Measurements from ENCODE around the gene SYK. TPM values are rescaled to one million over a fixed set of nuclear protein-coding genes. Genes with fewer than 3 reads are reported as not detected.
"Not testable (repeated sequence)": the region's sequence is repeated elsewhere in the genome, so short reads cannot be mapped to it uniquely, and the experiment has no call there.

SYK gene
- total RNA-seq, 1 donor from 2014 or later, result 0.41 TPM

- not testable (repeated sequence) for H3K79me2 ChIP-seq (ENCODE audit: insufficient read depth, low read length); H3K4me3 Mint-ChIP-seq (ENCODE audit: unreplicated experiment); H3K9me3 ChIP-seq (ENCODE audit: insufficient read depth, low read depth, low read length); FAIRE-seq; H3K4me3 ChIP-seq (ENCODE audit: insufficient read depth, low read depth, low read length); H3K36me3 Mint-ChIP-seq (ENCODE audit: low read depth, unreplicated experiment); H3K27me3 Mint-ChIP-seq (ENCODE audit: low read depth, unreplicated experiment); H3K27ac ChIP-seq (ENCODE audit: low read depth, low read length); H3K9ac ChIP-seq (ENCODE audit: low read length); H3K9me3 Mint-ChIP-seq (ENCODE audit: unreplicated experiment); H3K36me3 ChIP-seq (ENCODE audit: insufficient read depth, low read length); H3K27me3 ChIP-seq (ENCODE audit: insufficient read depth, low read length); H3K4me1 Mint-ChIP-seq (ENCODE audit: low read depth, unreplicated experiment); H4K20me1 ChIP-seq (ENCODE audit: insufficient read depth, low read length); H3K4me1 ChIP-seq (ENCODE audit: insufficient read depth, low read length); H2AFZ ChIP-seq (ENCODE audit: low read depth, low read length); DNase-seq (ENCODE audit: low read depth); H3K27ac Mint-ChIP-seq (ENCODE audit: unreplicated experiment); H3K4me2 ChIP-seq (ENCODE audit: low read length)
Measured at GRCh38 chr9:90821236-90821635, 19.6 kb downstream of the SYK start.

DNA sequence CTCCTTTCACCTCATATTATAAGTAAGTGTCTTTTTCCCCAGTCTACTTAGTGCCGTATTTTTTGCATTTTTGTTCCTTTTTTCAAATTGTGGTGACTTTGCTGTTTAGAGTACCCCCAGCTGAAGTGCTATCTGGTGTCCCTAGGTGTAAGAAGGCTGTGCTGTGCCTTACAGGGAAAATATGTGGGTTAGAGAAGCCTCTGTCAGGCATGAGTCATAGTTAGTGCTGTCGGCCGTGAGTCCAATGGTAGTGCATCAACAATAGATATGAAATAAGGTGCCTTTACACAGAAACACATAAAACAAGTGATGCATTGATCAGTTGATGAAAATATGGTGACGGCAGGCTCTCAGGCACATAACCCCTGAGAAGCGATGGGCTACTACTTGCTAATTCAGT is 20.1 kb downstream of the SYK start:
- H3K4me3 Mint-ChIP-seq (ENCODE audit: unreplicated experiment), result no peak overlapping the region
- FAIRE-seq, result no peak

GRCh38 chr9:90822866-90823265 is 21.2 kb downstream of the SYK start:
- TF ChIP-seq CTCF (IDR thresholded peaks at IDR 0.05; ENCODE audit: insufficient read depth, low read depth, low read length), result no peak
- no peak for TF ChIP-seq EZH2 (IDR thresholded peaks at IDR 0.05; ENCODE audit: insufficient read depth, low read length)
- H3K4me3 Mint-ChIP-seq (ENCODE audit: unreplicated experiment), result no peak overlapping the region
- no peaks in the 10 kb centered on the region for H3K4me1 ChIP-seq (ENCODE audit: insufficient read depth, low read length)

More for the DNA sequence above, 20.1 kb downstream of the SYK start:
- Histone ChIP-seq H3K9me3 (ENCODE audit: insufficient read depth, low read depth, low read length) (no peaks in the 10 kb centered on the region), H3K27ac (ENCODE audit: low read depth, low read length) (no peak overlapping the region), H3K4me2 (ENCODE audit: low read length) (no peak overlapping the region), H3K4me3 (ENCODE audit: insufficient read depth, low read depth, low read length) (no peak overlapping the region), H3K36me3 (ENCODE audit: insufficient read depth, low read length) (no peaks in the 10 kb centered on the region), H3K79me2 (ENCODE audit: insufficient read depth, low read length) (no peaks in the 10 kb centered on the region), H3K27me3 (ENCODE audit: insufficient read depth, low read length) (no peaks in the 10 kb centered on the region), H3K4me1 (ENCODE audit: insufficient read depth, low read length) (no peaks in the 10 kb centered on the region), H2AFZ (ENCODE audit: low read depth, low read length) (no peak overlapping the region), H4K20me1 (ENCODE audit: insufficient read depth, low read length) (no peaks in the 10 kb centered on the region), H3K9ac (ENCODE audit: low read length) (no peak overlapping the region)
- Mint-ChIP-seq H3K27ac (ENCODE audit: unreplicated experiment) (no peak overlapping the region), H3K4me1 (ENCODE audit: low read depth, unreplicated experiment) (peaks cover 4% of the 10 kb centered on the region), H3K27me3 (ENCODE audit: low read depth, unreplicated experiment) (peaks cover 6% of the 10 kb centered on the region), H3K36me3 (ENCODE audit: low read depth, unreplicated experiment) (no peaks in the 10 kb centered on the region), H3K9me3 (ENCODE audit: unreplicated experiment) (peaks cover 3% of the 10 kb centered on the region)
- TF ChIP-seq CTCF (IDR thresholded peaks at IDR 0.05; ENCODE audit: insufficient read depth, low read depth, low read length) (no peak), EZH2 (IDR thresholded peaks at IDR 0.05; ENCODE audit: insufficient read depth, low read length) (no peak)
- DNase-seq (ENCODE audit: low read depth), result no peak

More at GRCh38 chr9:90822866-90823265, 21.2 kb downstream of the SYK start:
- Histone ChIP-seq H3K4me2 (ENCODE audit: low read length) (no peak overlapping the region), H2AFZ (ENCODE audit: low read depth, low read length) (no peak overlapping the region), H3K27ac (ENCODE audit: low read depth, low read length) (no peak overlapping the region), H4K20me1 (ENCODE audit: insufficient read depth, low read length) (no peaks in the 10 kb centered on the region), H3K4me3 (ENCODE audit: insufficient read depth, low read depth, low read length) (no peak overlapping the region), H3K9me3 (ENCODE audit: insufficient read depth, low read depth, low read length) (no peaks in the 10 kb centered on the region), H3K9ac (ENCODE audit: low read length) (no peak overlapping the region), H3K36me3 (ENCODE audit: insufficient read depth, low read length) (no peaks in the 10 kb centered on the region), H3K79me2 (ENCODE audit: insufficient read depth, low read length) (no peaks in the 10 kb centered on the region), H3K27me3 (ENCODE audit: insufficient read depth, low read length) (no peaks in the 10 kb centered on the region)
- DNase-seq (ENCODE audit: low read depth) (no peak), FAIRE-seq (no peak)
- Mint-ChIP-seq H3K27ac (ENCODE audit: unreplicated experiment) (no peak overlapping the region), H3K36me3 (ENCODE audit: low read depth, unreplicated experiment) (no peaks in the 10 kb centered on the region), H3K27me3 (ENCODE audit: low read depth, unreplicated experiment) (peaks cover 14% of the 10 kb centered on the region), H3K4me1 (ENCODE audit: low read depth, unreplicated experiment) (peaks cover 4% of the 10 kb centered on the region), H3K9me3 (ENCODE audit: unreplicated experiment) (peaks cover 3% of the 10 kb centered on the region)
